ENCODE data around the gene EMILIN3.
"Not testable (repeated sequence)": the region's sequence is repeated elsewhere in the genome, so short reads cannot be mapped to it uniquely, and the experiment has no call there.

EMILIN3 gene

GRCh38 chr20:41318271-41318649 lies 48.4 kb downstream of the EMILIN3 start:
- DNase-seq (ENCODE audit: low read depth): no peak

- peak; percentile 96 for DNase-seq (ENCODE audit: low read depth)
Measured at GRCh38 chr20:41317546-41318270, 48.9 kb downstream of the EMILIN3 start, which contains the start of gene ZHX3. TSS of gene ZHX3 (minus strand) at chr20:41317731. CDS start at chr20:41204916, 112,815 bp downstream.

DNA sequence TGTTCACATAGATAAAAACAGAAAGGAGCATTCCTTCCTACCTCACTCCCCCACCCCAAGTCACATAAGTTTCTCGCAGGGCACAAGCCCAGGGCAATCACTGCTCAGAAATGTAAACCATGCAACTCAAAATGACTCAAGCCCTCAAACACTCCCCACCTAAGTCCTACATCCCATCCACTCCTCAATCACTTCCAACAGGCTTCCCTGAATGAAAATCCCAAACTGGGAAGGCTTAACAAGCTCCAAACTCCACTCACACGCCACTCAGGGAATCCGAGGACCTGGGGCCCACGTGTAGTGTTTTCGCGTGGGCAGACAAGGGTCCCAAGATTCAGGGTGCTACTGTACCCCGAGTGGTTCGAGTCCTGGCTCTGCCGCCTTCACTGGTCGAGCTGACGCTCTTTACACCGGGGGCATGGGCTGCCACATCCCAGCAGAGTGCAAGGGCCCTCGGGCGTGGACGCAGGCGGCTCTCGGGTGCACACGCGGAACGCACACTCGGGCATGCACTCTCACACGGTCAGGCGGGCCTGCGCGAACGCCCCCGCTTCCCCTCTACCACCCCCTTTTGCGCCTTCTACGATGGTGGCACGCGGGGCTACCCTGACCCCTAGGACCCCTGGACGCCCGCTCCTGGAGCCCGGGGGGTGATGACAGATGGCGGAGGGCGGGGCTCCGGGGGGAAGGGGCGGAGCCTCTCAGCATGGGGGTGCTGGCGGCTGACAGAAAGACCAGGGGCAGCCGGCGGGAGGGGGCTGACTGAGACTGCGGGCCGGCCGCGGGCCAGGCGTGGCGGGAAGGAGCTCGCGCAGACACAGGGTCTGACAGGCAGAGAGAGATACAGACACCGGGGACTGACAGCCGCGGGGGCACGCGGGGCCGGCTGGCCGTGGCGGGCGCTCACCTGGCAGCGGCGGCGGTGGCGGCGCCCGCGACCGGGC lies 49.7 kb downstream of the EMILIN3 start:
- peak; percentile 92 for DNase-seq (ENCODE audit: low read depth)

DNA sequence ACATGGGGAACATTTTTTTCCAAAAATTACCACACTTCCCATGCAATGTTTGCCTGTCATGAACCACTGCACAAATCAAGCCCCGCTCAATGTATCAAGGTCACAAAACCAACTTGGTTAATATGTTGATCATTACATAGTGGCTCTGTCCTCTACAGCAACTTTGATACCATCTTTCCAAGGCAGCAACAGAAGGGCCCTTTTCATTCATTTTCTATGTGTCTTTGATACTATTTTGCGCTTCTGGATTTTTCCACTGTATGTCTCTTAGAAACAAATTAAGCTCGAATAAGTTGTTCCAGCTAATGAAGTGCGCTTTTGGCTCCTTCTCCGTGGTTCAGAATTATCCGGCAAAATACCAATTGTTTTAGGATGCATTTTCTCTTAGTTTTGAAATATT lies 50.6 kb downstream of the EMILIN3 start:
- DNase-seq (ENCODE audit: low read depth): no peak

GRCh38 chr20:41314386-41314785 lies 52.2 kb downstream of the EMILIN3 start:
- no peak for DNase-seq (ENCODE audit: low read depth)

DNA sequence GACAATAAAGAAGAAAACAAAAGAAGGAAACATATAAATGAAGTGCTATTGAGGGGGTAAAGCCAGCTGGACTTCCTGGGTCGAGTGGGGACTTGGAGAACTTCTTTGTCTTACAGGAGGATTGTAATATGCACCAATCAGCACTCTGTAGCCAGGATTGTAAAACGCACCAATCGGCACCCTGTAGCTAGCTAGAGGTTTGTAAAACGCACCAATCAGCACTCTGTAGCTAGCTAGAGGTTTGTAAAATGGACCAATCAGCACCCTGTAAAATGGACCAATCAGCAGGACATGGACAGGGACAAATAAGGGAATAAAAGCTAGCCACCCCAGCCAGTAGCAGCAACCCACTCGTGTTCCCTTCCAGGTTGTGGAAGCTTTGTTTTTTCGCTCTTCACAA lies 54.6 kb downstream of the EMILIN3 start:
- not testable (repeated sequence) for DNase-seq (ENCODE audit: low read depth)
